NOMO-1 treated with dmso at 0.1 percent for 144 hours (cell line): ENCODE results near the gene GDF2.

Experiments
- DNase-seq: peaks from one replicate; lab custom pipeline; 2025; ENCODE audit not compliant: unreplicated experiment; lab: John Stamatoyannopoulos, UW

GDF2 gene

GRCh38 chr10:47311193-47311931 lies 10.9 kb upstream of the GDF2 start:
- no peak for DNase-seq

- peak; percentile 39 for DNase-seq
Observed at GRCh38 chr10:47311932-47312662, 10.2 kb upstream of the GDF2 start.

- no peak for DNase-seq
Observed at GRCh38 chr10:47312663-47312995, 9.6 kb upstream of the GDF2 start.

GRCh38 chr10:47314416-47314970 lies 7.8 kb upstream of the GDF2 start:
- DNase-seq = no peak

- no peak for DNase-seq
Observed at GRCh38 chr10:47315421-47315820, 6.8 kb upstream of the GDF2 start.

- DNase-seq = no peak
Observed at GRCh38 chr10:47316131-47316530, 6.1 kb upstream of the GDF2 start.

GRCh38 chr10:47317251-47317650 lies 5.0 kb upstream of the GDF2 start:
- no peak for DNase-seq

GRCh38 chr10:47318706-47319105 lies 3.5 kb upstream of the GDF2 start:
- no peak for DNase-seq

- DNase-seq = no peak
Observed at GRCh38 chr10:47319784-47320183, 2.5 kb upstream of the GDF2 start.

GRCh38 chr10:47320812-47321211 lies 1.4 kb upstream of the GDF2 start:
- DNase-seq = no peak

GRCh38 chr10:47321521-47322195 lies 596 bp upstream of the GDF2 start:
- no peak for DNase-seq

- no peak for DNase-seq
Observed at GRCh38 chr10:47323087-47323486, 833 bp downstream of the GDF2 start.

- DNase-seq = no peak
Observed at GRCh38 chr10:47323636-47324296, 1.5 kb downstream of the GDF2 start.

- no peak for DNase-seq
Observed at GRCh38 chr10:47325303-47326291, 3.3 kb downstream of the GDF2 start.

- no peak for DNase-seq
Observed at GRCh38 chr10:47326306-47326926, 4.2 kb downstream of the GDF2 start.

GRCh38 chr10:47326927-47327330 lies 4.7 kb downstream of the GDF2 start:
- no peak for DNase-seq

- DNase-seq = no peak
Observed at GRCh38 chr10:47329855-47330254, 7.6 kb downstream of the GDF2 start.

GRCh38 chr10:47330366-47330765 lies 8.1 kb downstream of the GDF2 start:
- DNase-seq = no peak

- DNase-seq = no peak
Observed at GRCh38 chr10:47330804-47331203, 8.6 kb downstream of the GDF2 start.

- no peak for DNase-seq
Observed at GRCh38 chr10:47331491-47331890, 9.2 kb downstream of the GDF2 start.
